Measurements from ENCODE around the gene NASP.

Gene NASP

GRCh38 chr1:45585496-45586075 is 1.7 kb downstream of the NASP start:
- no peaks in the 10 kb centered on the region for H3K27me3 ChIP-seq (ENCODE audit: insufficient read depth, low read length, poor library complexity)
- DNase-seq = no peak
- H3K4me1 ChIP-seq (ENCODE audit: insufficient read depth, low read length) = peaks cover 40% of the 10 kb centered on the region
- H3K4me3 ChIP-seq (ENCODE audit: low read depth in 1 of 2, low read length in 2 of 2) = peak overlapping the region; percentile 41 to 65
- peaks cover 71% of the 10 kb centered on the region for H3K79me2 ChIP-seq (ENCODE audit: insufficient read depth, low read length)
- no peak overlapping the region for H2AFZ ChIP-seq (ENCODE audit: low read depth, low read length)
- TF ChIP-seq EZH2 (IDR thresholded peaks at IDR 0.05; ENCODE audit: borderline replicate concordance, low read depth, low read length, severe bottlenecking) (no peak), CTCF (IDR thresholded peaks at IDR 0.05; ENCODE audit: borderline replicate concordance, extremely low read depth, low read length, poor library complexity, severe bottlenecking) (no peak)
- peak overlapping the region; percentile 97 for H3K9ac ChIP-seq (ENCODE audit: low read depth, low read length)
- ATAC-seq (ENCODE audit: insufficient read depth, low read depth) = no peak
- peaks cover 59% of the 10 kb centered on the region for H4K20me1 ChIP-seq (ENCODE audit: insufficient read depth, low read length)
- no peaks in the 10 kb centered on the region for H3K9me3 ChIP-seq (ENCODE audit: insufficient read depth, low read length, severe bottlenecking)
- peaks cover 46% of the 10 kb centered on the region for H3K36me3 ChIP-seq (ENCODE audit: insufficient read depth, low read length)
- peak overlapping the region; percentile 69 for H3K4me2 ChIP-seq (ENCODE audit: insufficient read depth, low read length)
- H3K27ac ChIP-seq (ENCODE audit: low read length) = peak overlapping the region; percentile 97

GRCh38 chr1:45586769-45587168 is 2.9 kb downstream of the NASP start:
- DNase-seq = no peak
- peak overlapping the region; percentile 97 for H3K9ac ChIP-seq (ENCODE audit: low read depth, low read length)
- H3K9me3 ChIP-seq (ENCODE audit: insufficient read depth, low read length, severe bottlenecking) = no peaks in the 10 kb centered on the region
- peak overlapping the region; percentile 69 for H3K4me2 ChIP-seq (ENCODE audit: insufficient read depth, low read length)
- peak overlapping the region in 1 of 2 experiments; percentile 65; a peak in 1 of 4 replicates for H3K4me3 ChIP-seq (ENCODE audit: low read depth in 1 of 2, low read length in 2 of 2)
- peaks cover 70% of the 10 kb centered on the region for H4K20me1 ChIP-seq (ENCODE audit: insufficient read depth, low read length)
- peaks cover 57% of the 10 kb centered on the region for H3K36me3 ChIP-seq (ENCODE audit: insufficient read depth, low read length)
- H3K27me3 ChIP-seq (ENCODE audit: insufficient read depth, low read length, poor library complexity) = no peaks in the 10 kb centered on the region
- peaks cover 82% of the 10 kb centered on the region for H3K79me2 ChIP-seq (ENCODE audit: insufficient read depth, low read length)
- H3K27ac ChIP-seq (ENCODE audit: low read length) = no peak overlapping the region
- peaks cover 40% of the 10 kb centered on the region for H3K4me1 ChIP-seq (ENCODE audit: insufficient read depth, low read length)
- no peak for ATAC-seq (ENCODE audit: insufficient read depth, low read depth)
- TF ChIP-seq EZH2 (IDR thresholded peaks at IDR 0.05; ENCODE audit: borderline replicate concordance, low read depth, low read length, severe bottlenecking) = no peak
- TF ChIP-seq CTCF (IDR thresholded peaks at IDR 0.05; ENCODE audit: borderline replicate concordance, extremely low read depth, low read length, poor library complexity, severe bottlenecking) = no peak
- H2AFZ ChIP-seq (ENCODE audit: low read depth, low read length) = no peak overlapping the region

- Histone ChIP-seq H3K4me2 (ENCODE audit: insufficient read depth, low read length) (0 out of 2 replicates have a peak overlapping the region, but pooled peaks have one; percentile 21), H3K27me3 (ENCODE audit: insufficient read depth, low read length, poor library complexity) (no peaks in the 10 kb centered on the region)
Measured at GRCh38 chr1:45589861-45590260, 6.0 kb downstream of the NASP start.

More at GRCh38 chr1:45589861-45590260, 6.0 kb downstream of the NASP start:
- no peak overlapping the region for H3K27ac ChIP-seq (ENCODE audit: low read length)
- H3K36me3 ChIP-seq (ENCODE audit: insufficient read depth, low read length) = peaks cover 85% of the 10 kb centered on the region
- peaks cover 98% of the 10 kb centered on the region for H3K79me2 ChIP-seq (ENCODE audit: insufficient read depth, low read length)
- no peak for TF ChIP-seq EZH2 (IDR thresholded peaks at IDR 0.05; ENCODE audit: borderline replicate concordance, low read depth, low read length, severe bottlenecking)
- TF ChIP-seq CTCF (IDR thresholded peaks at IDR 0.05; ENCODE audit: borderline replicate concordance, extremely low read depth, low read length, poor library complexity, severe bottlenecking) = no peak
- H3K9me3 ChIP-seq (ENCODE audit: insufficient read depth, low read length, severe bottlenecking) = no peaks in the 10 kb centered on the region
- no peak overlapping the region for H3K9ac ChIP-seq (ENCODE audit: low read depth, low read length)
- H4K20me1 ChIP-seq (ENCODE audit: insufficient read depth, low read length) = peaks cover 94% of the 10 kb centered on the region
- DNase-seq (no peak), ATAC-seq (ENCODE audit: insufficient read depth, low read depth) (no peak)
- peaks cover 41% of the 10 kb centered on the region for H3K4me1 ChIP-seq (ENCODE audit: insufficient read depth, low read length)
- H2AFZ ChIP-seq (ENCODE audit: low read depth, low read length) = no peak overlapping the region
- no peak overlapping the region for H3K4me3 ChIP-seq (ENCODE audit: low read depth in 1 of 2, low read length in 2 of 2)

Data from DND-41 (cell line).